NB4 (cell line): ENCODE data around the gene MEGF6.

Source experiments
- POLR2A ChIP-seq: IDR thresholded peaks from 2 replicates; pipeline ENCODE4 v1.6.1; 2011; ENCODE audit warnings: mild to moderate bottlenecking; ENCODE audit not compliant: insufficient read length; ENCODE audit errors: extremely low read depth
- TF ChIP-seq, protein P1 (sequence below): IDR thresholded peaks from one replicate; pipeline ENCODE4 v1.5.1; 2012; ENCODE audit warnings: low read depth, low read length
- TF ChIP-seq, protein P2 (sequence below): IDR thresholded peaks from 2 replicates; pipeline ENCODE4 v1.6.1; 2011; ENCODE audit warnings: low read depth, low read length

DNA sequence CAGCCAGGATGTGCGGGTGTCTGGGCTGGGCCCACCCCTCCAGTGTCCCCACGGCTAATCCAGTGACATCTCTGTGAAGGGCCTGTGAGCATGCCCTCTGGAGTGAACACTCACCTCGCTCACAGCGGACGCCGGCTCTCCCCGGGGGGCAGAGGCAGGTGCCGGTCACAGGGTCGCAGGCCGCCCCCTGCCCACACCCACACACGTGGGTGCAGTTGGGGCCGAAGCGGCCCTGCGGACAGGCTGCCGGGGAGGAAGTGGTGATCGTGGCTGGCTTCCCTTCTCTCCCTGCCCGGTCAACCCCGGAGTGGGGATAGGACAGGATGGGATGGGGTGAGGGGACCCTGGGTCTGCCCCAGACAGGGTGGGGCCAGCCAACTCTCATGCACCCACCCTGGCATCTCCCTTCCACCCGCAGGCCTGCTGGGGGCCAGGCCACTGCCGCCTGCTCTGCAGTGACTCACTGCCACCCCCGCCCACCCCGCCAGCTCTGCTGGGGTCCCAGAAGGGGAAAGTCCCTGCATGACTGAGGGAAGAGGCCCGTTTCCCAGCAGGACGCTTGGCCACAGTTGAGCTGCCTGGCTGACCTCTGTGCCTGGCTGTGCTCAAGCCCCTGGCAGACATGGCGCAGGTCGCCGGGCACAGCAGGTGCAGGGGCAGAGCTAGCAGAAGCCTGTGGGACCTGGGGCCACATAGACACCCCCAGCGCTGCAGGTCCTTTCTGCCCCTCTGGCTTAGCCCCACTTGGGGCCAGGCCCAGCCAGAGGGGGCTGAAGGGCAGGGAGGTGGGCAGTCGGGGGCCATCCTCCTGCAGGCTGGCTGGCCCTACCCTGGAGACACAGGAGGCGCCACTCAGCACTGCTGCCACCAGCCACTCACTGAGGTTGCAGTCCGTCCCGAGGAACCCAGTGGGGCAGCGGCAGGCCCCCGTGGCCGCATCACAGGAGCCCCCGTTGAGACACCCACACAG lies 115.2 kb downstream of the MEGF6 start:
- no peak for TF ChIP-seq POLR2A
- TF ChIP-seq, protein P1, sequence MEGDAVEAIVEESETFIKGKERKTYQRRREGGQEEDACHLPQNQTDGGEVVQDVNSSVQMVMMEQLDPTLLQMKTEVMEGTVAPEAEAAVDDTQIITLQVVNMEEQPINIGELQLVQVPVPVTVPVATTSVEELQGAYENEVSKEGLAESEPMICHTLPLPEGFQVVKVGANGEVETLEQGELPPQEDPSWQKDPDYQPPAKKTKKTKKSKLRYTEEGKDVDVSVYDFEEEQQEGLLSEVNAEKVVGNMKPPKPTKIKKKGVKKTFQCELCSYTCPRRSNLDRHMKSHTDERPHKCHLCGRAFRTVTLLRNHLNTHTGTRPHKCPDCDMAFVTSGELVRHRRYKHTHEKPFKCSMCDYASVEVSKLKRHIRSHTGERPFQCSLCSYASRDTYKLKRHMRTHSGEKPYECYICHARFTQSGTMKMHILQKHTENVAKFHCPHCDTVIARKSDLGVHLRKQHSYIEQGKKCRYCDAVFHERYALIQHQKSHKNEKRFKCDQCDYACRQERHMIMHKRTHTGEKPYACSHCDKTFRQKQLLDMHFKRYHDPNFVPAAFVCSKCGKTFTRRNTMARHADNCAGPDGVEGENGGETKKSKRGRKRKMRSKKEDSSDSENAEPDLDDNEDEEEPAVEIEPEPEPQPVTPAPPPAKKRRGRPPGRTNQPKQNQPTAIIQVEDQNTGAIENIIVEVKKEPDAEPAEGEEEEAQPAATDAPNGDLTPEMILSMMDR: no peak
- TF ChIP-seq, protein P2, sequence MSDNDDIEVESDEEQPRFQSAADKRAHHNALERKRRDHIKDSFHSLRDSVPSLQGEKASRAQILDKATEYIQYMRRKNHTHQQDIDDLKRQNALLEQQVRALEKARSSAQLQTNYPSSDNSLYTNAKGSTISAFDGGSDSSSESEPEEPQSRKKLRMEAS: peak; percentile 54; the same call in 1 of the 2 replicates
